ACC112 (cell line): ENCODE results near the gene ANKRD13C.

Experiments used
- H2AFZ ChIP-seq: fragments of 200-600 bp; sonication (generic); one replicate; pipeline ENCODE4 v1.6.0; 2017; ENCODE audit warnings: antibody characterized with exemption, low read length; ENCODE audit not compliant: unreplicated experiment
- H3K27ac ChIP-seq: fragments of 200-600 bp; sonication (generic); 2 replicates; pipeline ENCODE4 v1.5.1; 2014; ENCODE audit warnings: low read depth, mild to moderate bottlenecking, antibody characterized with exemption, low read length, moderate library complexity
- H3K27me3 ChIP-seq: fragments of 200-600 bp; sonication (generic); 2 replicates; pipeline ENCODE4 v1.6.1; 2014; ENCODE audit warnings: mild to moderate bottlenecking, antibody characterized with exemption, low read length, moderate library complexity, mixed read lengths; ENCODE audit not compliant: insufficient read depth
- H3K36me3 ChIP-seq: fragments of 200-600 bp; sonication (generic); 2 replicates; pipeline ENCODE4 v1.6.1; 2016; ENCODE audit warnings: mild to moderate bottlenecking, antibody characterized with exemption, low read length, moderate library complexity, mixed read lengths; ENCODE audit not compliant: insufficient read depth
- H3K4me1 ChIP-seq: fragments of 200-600 bp; sonication (generic); one replicate; pipeline ENCODE4 v1.6.1; 2016; ENCODE audit warnings: low read length, mixed read lengths; ENCODE audit not compliant: insufficient read depth, unreplicated experiment, control insufficient read depth
- H3K4me3 ChIP-seq: fragments of 200-600 bp; sonication (generic); 2 replicates; pipeline ENCODE4 v1.5.1; 2014; ENCODE audit warnings: mild to moderate bottlenecking, low read depth, low read length
- H3K79me2 ChIP-seq: fragments of 200-600 bp; sonication (generic); one replicate; pipeline ENCODE4 v1.6.0; 2016; ENCODE audit warnings: low read length; ENCODE audit not compliant: control insufficient read depth, unreplicated experiment, insufficient read depth

ANKRD13C gene

DNA sequence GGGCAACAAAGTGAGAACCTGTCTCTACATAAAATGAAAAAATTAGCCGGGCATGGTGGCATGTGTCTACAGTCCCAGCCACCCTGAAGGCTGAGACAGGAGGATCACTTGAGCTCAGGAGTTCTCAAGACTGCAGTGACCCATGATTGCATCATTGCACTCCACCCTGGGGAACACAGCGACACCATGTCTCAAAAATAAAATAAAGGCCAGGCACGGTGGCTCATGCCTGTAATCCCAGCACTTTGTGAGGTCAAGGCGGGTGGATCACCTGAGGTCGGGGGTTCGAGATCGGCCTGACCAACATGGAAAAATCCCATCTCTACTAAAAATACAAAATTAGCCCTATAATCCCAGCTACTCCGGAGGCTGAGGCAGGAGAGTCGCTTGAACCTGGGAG, 20.1 kb downstream of the ANKRD13C start:
- Histone ChIP-seq H2AFZ (no peak overlapping the region), H3K4me1 (no peaks in the 10 kb centered on the region), H3K79me2 (peaks cover 40% of the 10 kb centered on the region), H3K4me3 (no peak overlapping the region), H3K27ac (no peak overlapping the region), H3K27me3 (no peaks in the 10 kb centered on the region), H3K36me3 (peaks cover 12% of the 10 kb centered on the region; the same call in 1 of the 2 replicates)

DNA sequence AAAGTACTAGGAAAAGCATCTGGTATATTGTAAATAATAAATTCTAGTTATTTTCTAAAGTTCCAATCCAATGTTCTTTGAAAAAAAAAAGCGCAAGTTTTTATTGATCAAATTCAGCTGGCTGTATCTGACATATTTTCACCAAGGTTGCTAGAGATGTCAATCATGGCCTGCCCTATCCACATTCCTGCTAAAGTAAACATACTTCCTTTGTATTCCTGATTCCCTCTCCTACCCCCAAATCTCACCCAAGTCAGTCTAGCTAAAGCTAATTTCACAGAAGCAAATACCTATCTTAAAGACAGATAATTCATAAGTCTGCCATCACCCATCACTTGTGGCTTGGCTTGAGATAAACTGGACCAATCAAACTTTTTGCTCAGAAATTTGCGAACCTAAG, 21.3 kb downstream of the ANKRD13C start:
- Histone ChIP-seq H3K79me2 (peaks cover 40% of the 10 kb centered on the region), H3K4me3 (no peak overlapping the region), H3K36me3 (peaks cover 7% of the 10 kb centered on the region; the same call in 1 of the 2 replicates), H3K27ac (no peak overlapping the region), H2AFZ (no peak overlapping the region), H3K4me1 (no peaks in the 10 kb centered on the region), H3K27me3 (no peaks in the 10 kb centered on the region)

DNA sequence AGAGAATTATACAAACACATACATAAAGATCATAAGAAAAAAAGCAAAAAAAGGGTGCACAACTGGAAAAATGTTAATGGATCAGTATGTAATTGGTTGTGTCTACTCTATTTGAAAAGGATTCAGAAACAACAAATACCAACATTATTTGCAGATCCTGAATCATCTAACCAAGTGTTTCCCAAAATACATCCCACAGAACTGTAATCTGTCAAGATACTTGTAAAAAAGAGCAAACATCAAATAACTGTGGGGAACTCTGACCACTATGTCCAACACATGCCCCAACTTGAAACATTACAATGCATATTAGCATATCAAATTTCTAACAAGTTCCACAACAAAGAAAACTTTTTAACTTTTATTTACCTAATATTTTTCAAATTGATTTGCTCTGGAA, 22.6 kb downstream of the ANKRD13C start:
- peaks cover 6% of the 10 kb centered on the region for H3K4me1 ChIP-seq
- peaks cover 7% of the 10 kb centered on the region; the same call in 1 of the 2 replicates for H3K36me3 ChIP-seq
- no peak overlapping the region for H3K27ac ChIP-seq
- no peak overlapping the region for H3K4me3 ChIP-seq
- peaks cover 36% of the 10 kb centered on the region for H3K79me2 ChIP-seq
- no peak overlapping the region for H2AFZ ChIP-seq
- H3K27me3 ChIP-seq = no peaks in the 10 kb centered on the region

DNA sequence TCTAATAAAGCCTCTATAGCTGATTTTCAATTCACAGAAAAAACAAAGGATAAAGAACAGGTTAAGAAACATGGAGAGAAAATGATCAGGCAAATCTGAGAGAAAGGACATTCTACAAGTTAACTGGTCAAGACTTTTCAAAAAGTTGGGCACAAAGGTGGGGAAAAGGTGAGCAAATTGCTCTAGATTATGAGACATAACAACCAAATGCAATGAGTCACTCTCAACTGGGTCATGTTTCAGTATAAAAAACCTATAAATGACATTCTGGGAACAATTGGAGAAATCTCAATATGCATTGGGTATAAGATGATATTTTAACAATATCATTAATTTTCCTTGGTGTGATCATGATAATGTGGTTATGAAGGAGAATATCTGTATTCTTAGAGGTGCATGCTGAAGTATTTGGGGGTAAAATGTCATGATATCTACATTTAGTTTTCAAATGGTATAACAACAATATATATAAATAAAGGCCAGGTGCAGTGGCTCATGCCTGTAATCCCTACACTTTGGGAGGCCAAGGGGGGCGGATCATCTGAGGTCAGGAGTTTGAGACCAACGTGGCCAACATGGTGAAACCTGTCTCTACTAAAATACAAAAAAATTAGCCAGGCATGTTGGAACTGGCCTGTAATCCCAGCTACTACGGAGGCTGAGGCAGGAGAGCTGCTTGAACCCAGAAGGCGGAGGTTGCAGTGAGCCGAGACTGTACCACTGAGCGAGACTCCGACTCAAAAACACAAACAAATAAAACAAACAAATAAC, 27.0 kb downstream of the ANKRD13C start:
- Histone ChIP-seq H3K4me1 (peaks cover 7% of the 10 kb centered on the region), H3K27ac (no peak overlapping the region), H3K36me3 (no peaks in the 10 kb centered on the region), H2AFZ (no peak overlapping the region), H3K4me3 (no peak overlapping the region), H3K27me3 (no peaks in the 10 kb centered on the region), H3K79me2 (peaks cover 35% of the 10 kb centered on the region)

DNA sequence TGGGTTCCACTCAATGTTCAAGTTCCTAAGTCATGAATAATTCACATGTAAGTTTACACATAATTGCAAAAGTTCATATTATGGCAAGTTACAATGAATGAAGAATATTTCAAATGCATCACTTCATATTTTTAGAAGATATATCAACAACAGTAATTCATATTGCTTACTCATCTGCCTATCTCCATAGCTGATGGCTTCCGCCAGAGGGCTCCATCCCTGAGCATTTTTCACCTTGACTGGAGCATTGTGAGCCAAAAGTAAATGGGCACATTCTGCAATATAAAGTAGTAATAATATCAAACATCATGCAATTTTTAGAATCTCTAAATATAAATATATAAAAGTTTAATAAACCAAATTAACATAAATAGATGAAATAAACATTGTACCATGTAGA, 29.8 kb downstream of the ANKRD13C start:
- Histone ChIP-seq H3K27me3 (no peaks in the 10 kb centered on the region), H3K4me1 (peaks cover 15% of the 10 kb centered on the region), H2AFZ (no peak overlapping the region), H3K4me3 (no peak overlapping the region), H3K36me3 (no peaks in the 10 kb centered on the region), H3K27ac (no peak overlapping the region), H3K79me2 (peaks cover 32% of the 10 kb centered on the region)

DNA sequence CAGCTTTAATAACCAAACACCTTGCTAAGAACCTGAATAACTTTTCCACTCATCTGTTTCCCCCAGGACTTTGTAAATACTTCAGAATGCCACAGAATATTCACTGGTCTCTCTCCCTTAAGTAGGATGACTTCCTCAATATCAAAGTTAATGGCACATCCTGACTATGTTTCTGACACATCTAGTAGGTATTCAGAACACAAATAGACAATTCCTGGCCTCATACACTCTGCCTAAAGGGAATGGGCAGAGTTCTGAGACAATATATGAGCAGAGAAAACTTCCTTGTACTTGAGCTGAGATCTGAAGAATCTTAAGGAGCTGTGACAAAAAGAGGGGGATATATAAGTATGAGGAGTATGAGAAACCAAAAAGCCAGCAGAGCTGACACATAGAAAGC, 34.8 kb downstream of the ANKRD13C start:
- peaks cover 15% of the 10 kb centered on the region for H3K4me1 ChIP-seq
- no peaks in the 10 kb centered on the region for H3K27me3 ChIP-seq
- H3K4me3 ChIP-seq = no peak overlapping the region; the same call in 1 of the 2 replicates
- H3K36me3 ChIP-seq = no peaks in the 10 kb centered on the region
- H3K27ac ChIP-seq = peak overlapping the region; percentile 82
- H3K79me2 ChIP-seq = peaks cover 33% of the 10 kb centered on the region
- H2AFZ ChIP-seq = no peak overlapping the region

DNA sequence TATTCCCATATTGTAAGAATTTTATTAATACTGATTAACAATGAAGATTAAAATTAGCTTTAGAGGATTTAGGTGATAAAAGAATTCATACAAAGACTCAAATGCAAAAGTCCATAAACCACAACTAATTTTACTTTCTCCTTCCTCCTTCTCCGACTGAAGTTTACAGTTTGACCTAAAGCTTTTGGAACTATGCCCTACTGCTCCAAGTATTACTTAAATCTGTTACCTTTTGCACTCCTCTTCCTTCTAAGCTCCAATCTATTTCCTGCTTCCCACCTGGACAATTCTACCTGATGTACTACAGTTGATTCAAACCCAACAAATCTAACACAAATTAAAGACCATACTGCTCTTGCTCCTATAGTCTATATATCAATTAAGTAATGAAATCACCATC, 36.3 kb downstream of the ANKRD13C start:
- Histone ChIP-seq H3K27me3 (no peaks in the 10 kb centered on the region), H3K4me3 (no peak overlapping the region), H3K4me1 (peaks cover 15% of the 10 kb centered on the region), H3K79me2 (peaks cover 28% of the 10 kb centered on the region), H3K27ac (no peak overlapping the region), H3K36me3 (no peaks in the 10 kb centered on the region), H2AFZ (no peak overlapping the region)

DNA sequence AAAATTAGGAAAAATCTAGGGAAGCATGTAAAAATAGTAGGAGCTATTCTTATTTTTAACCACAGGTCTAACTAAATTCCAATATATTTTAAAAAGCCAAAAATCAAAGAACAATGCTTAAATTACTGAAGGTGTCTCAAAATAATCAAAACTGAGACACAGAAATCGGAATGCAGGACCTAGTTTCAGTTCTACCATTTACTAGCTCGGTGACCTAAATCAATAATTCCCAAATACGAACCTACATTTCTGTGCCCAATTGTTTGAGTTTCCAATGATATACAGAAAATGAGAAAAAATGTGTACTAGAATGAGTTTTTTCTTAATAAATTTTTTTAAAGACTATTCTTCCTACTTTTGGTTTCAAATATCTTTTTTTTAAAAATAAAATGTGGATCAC, 37.4 kb downstream of the ANKRD13C start:
- Histone ChIP-seq H3K27ac (no peak overlapping the region), H3K36me3 (no peaks in the 10 kb centered on the region), H3K79me2 (peaks cover 28% of the 10 kb centered on the region), H3K4me1 (peaks cover 15% of the 10 kb centered on the region), H3K4me3 (no peak overlapping the region), H3K27me3 (no peaks in the 10 kb centered on the region), H2AFZ (no peak overlapping the region)

DNA sequence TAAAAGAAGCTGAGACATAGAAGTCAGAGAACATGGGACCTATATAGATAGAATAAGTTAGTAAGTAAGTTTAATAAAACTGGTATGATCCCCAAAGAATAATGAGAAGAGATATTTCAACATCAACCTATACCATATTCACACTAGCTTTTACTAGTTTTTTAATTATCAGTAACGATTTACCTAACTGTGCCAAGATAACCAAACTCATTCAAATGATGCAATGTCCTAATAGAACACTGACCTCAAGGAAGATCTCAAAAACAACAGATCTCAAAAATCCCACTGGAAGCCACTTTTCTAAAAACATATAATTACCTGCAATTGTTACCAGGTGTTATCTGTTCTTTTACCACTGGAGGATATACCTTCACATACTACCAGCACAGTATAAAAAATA, 38.7 kb downstream of the ANKRD13C start:
- Histone ChIP-seq H3K27me3 (no peaks in the 10 kb centered on the region), H3K79me2 (peaks cover 23% of the 10 kb centered on the region), H3K4me3 (no peak overlapping the region), H3K36me3 (no peaks in the 10 kb centered on the region), H3K27ac (no peak overlapping the region), H2AFZ (no peak overlapping the region), H3K4me1 (peaks cover 15% of the 10 kb centered on the region)

DNA sequence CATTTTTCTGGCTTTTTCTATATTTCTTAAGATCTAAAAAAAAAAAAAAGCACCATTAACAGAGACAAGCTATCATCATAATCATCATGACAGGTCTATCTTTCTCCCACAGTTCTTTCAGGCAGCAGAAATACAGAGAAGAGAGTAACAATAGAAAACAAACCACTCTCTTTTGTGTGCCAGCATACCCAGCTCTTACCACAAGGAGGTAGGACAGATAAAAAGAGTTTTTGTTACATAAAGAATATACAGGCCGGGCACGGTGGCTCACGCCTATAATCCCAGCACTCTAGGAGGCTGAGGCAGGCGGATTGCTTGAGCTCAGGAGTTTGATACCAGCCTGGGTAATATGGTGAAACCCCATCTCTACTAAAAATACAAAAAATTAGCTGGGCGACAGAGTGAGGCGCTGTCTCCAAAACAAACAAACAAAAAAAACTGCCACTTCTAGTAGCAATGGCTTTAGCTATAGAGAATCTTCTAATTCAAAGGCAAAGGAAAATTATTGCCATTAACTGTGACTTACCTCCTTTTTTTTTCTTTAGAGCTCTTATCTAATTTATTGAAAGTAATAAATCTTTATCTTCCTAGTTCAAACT, 39.7 kb downstream of the ANKRD13C start:
- Histone ChIP-seq H3K4me1 (peaks cover 9% of the 10 kb centered on the region), H3K4me3 (no peak overlapping the region), H3K36me3 (no peaks in the 10 kb centered on the region), H3K27ac (no peak overlapping the region), H3K27me3 (no peaks in the 10 kb centered on the region), H2AFZ (no peak overlapping the region), H3K79me2 (peaks cover 23% of the 10 kb centered on the region)

DNA sequence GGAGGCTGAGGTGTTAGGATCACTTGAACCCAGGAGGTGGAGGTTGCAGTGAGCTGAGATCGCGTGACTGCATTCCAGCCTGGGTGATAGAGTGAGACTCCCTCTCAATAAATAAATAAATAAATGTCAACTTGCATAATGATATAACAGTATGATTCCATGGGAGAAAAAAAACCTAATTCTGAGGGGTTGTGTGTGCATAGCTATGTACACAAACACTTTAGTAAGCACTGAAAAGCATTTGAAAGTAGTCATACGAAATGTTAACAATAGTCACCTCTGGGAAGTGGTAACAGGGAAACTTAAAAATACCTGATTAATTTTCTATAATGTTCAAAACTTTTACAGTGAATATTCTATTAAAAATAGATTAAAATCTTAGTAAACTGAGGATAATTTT, 43.2 kb downstream of the ANKRD13C start:
- Histone ChIP-seq H3K4me3 (no peak overlapping the region), H2AFZ (no peak overlapping the region), H3K79me2 (peaks cover 7% of the 10 kb centered on the region), H3K27ac (no peak overlapping the region), H3K4me1 (no peaks in the 10 kb centered on the region), H3K27me3 (no peaks in the 10 kb centered on the region), H3K36me3 (no peaks in the 10 kb centered on the region)
